Measurements from ENCODE around the gene PHYKPL. TPM values are rescaled to one million over a fixed set of nuclear protein-coding genes. Genes with fewer than 3 reads are reported as not detected.
A peak's percentile ranks its signal among the peaks of the same experiment; 100 is the strongest.

Gene PHYKPL
- total and polyA plus RNA-seq, 2 of the 4 experiments (the other 2 are of a cell fraction), result 10.0 to 24.5 TPM

- Histone ChIP-seq H2BK15ac (ENCODE audit: low read depth, low read length) (no peak overlapping the region), H3K9me3 (ENCODE audit: control insufficient read depth, insufficient read depth, low read length) (no peaks in the 10 kb centered on the region), H4K91ac (ENCODE audit: insufficient read depth, low read depth, low read length) (no peak overlapping the region), H3K79me1 (ENCODE audit: low read depth in 1 of 2, low read length in 2 of 2) (no peaks in the 10 kb centered on the region), H3K4ac (ENCODE audit: low read depth, low read length) (no peak overlapping the region), H2BK20ac (ENCODE audit: low read depth, low read length) (no peak overlapping the region), H3K23ac (ENCODE audit: low read depth, low read length) (no peak overlapping the region), H2AK5ac (ENCODE audit: low read depth, low read length) (no peak overlapping the region), H2BK120ac (ENCODE audit: low read depth, low read length) (no peak overlapping the region), H3K4me3 (ENCODE audit: insufficient read depth, low read depth, low read length) (no peak overlapping the region), H3K27ac (ENCODE audit: insufficient read depth, low read length) (no peak overlapping the region), H3K27me3 (ENCODE audit: control insufficient read depth, insufficient read depth, low read length) (peaks cover 35% of the 10 kb centered on the region), H3K9ac (ENCODE audit: low read depth, low read length) (no peak overlapping the region), H2BK5ac (ENCODE audit: low read depth, low read length, poor library complexity, severe bottlenecking) (no peak overlapping the region), H3K56ac (ENCODE audit: extremely low read depth, insufficient read depth, low read length) (no peak overlapping the region), H4K20me1 (ENCODE audit: insufficient read depth, low read length) (no peaks in the 10 kb centered on the region), H2AFZ (replicated peaks; ENCODE audit: low read length, poor library complexity) (peak overlapping the region; percentile 58), H3K4me1 (ENCODE audit: control insufficient read depth, insufficient read depth, low read length) (no peaks in the 10 kb centered on the region), H3K4me2 (ENCODE audit: low read depth, low read length) (no peak overlapping the region), H2AK9ac (replicated peaks; ENCODE audit: low read depth, low read length, poor library complexity) (no peak overlapping the region), H3K9me1 (ENCODE audit: insufficient read depth, low read length) (no peaks in the 10 kb centered on the region), H3K18ac (ENCODE audit: low read depth, low read length) (no peak overlapping the region), H3K36me3 (ENCODE audit: control insufficient read depth, insufficient read depth, low read length) (no peaks in the 10 kb centered on the region), H3K14ac (replicated peaks; ENCODE audit: low read depth, low read length) (no peak overlapping the region), H4K5ac (ENCODE audit: low read depth, low read length) (no peak overlapping the region), H4K8ac (ENCODE audit: low read depth in 2 of 2, low read length in 2 of 2) (no peak overlapping the region)
- in situ Hi-C loops (cut with MboI; ENCODE audit: low sequenced_read_pairs), result loop anchor here (25.0 kb wide), 1 partner anchor 228 kb away; no protein-coding TSS in a partner anchor
- dilution Hi-C loops (cut with HindIII; ENCODE audit: low sequenced_read_pairs, unreplicated experiment), result no loop called here
- CTCF ChIA-PET, result no interaction called here
- no peak for DNase-seq
- no TSS peak for BruUV-seq (replicated peaks)
- POLR2A ChIA-PET (ENCODE audit: unreplicated experiment), result no interaction called here
- no peak for ATAC-seq (ENCODE audit: low read depth)
- intact Hi-C loops (cut with micrococcal nuclease), result loop anchor here (10.0 kb wide), 1 partner anchor 561 kb away; the partner anchor contains the start of gene B4GALT7
- 22% methylated on average over 12 of the region's 38 CpGs; no CpG with 5 or more reads in 1 of the 2 experiments for WGBS, 2 experiments (ENCODE audit: extremely low coverage in 2 of 2, insufficient read length in 1 of 2)
- no peak for TF ChIP-seq RFX5 (IDR thresholded peaks at IDR 0.05; ENCODE audit: low read depth, low read length)
- TF ChIP-seq NFE2L2 (IDR thresholded peaks at IDR 0.05; ENCODE audit: low read depth, low read length), result no peak
- no peak for TF ChIP-seq SMC3 (IDR thresholded peaks at IDR 0.05; ENCODE audit: low read depth, low read length)
- no peak for TF ChIP-seq USF2 (IDR thresholded peaks at IDR 0.05; ENCODE audit: low read depth, low read length)
- TF ChIP-seq CEBPB (IDR thresholded peaks at IDR 0.05; ENCODE audit: low read depth, low read length), result no peak
- no peak for TF ChIP-seq MXI1 (IDR thresholded peaks at IDR 0.05; ENCODE audit: borderline replicate concordance, low read depth, low read length)
- no peak for TF ChIP-seq CHD1 (IDR thresholded peaks at IDR 0.05; ENCODE audit: low read depth, low read length)
- no peak for TF ChIP-seq MAFK (IDR thresholded peaks at IDR 0.05; ENCODE audit: low read depth, low read length)
Measured at GRCh38 chr5:178165581-178165980, 67.0 kb downstream of the PHYKPL start.

Data from IMR-90 (cell line).